Activated CD4-positive, alpha-beta memory T cell treated with anti-CD3 and anti-CD28 coated beads, Interleukin-2, amount 10 ng/mL, durations not matched to agents 7 days and 5 days (primary cell): ENCODE data around the gene RAB9B. TPM values are rescaled to one million over a fixed set of nuclear protein-coding genes. Genes with fewer than 3 reads are reported as not detected.

Experiments
- CTCF ChIA-PET: fragments of 350-600 bp; sonication (Branson Sonifier 250); formaldehyde crosslinking; loops from one replicate; lab custom pipeline; 2021; ENCODE audit warnings: antibody characterized with exemption, inconsistent platforms; lab: Charles Lee
- POLR2A ChIA-PET: fragments of 350-600 bp; sonication (Branson Sonifier 250); formaldehyde crosslinking; loops from one replicate; lab custom pipeline; 2021; ENCODE audit warnings: antibody characterized with exemption; lab: Charles Lee
- DNase-seq: peaks from one replicate; pipeline ENCODE4 v3.0.0-alpha.2; 2020
- H3K27ac Mint-ChIP-seq: one replicate; pipeline ENCODE4 v1.8.0; 2021; ENCODE audit warnings: mild to moderate bottlenecking, mixed read lengths
- H3K27me3 Mint-ChIP-seq: one replicate; pipeline ENCODE4 v1.8.0; 2021; ENCODE audit warnings: mixed read lengths
- H3K36me3 Mint-ChIP-seq: one replicate; pipeline ENCODE4 v1.8.0; 2021; ENCODE audit warnings: low read depth, mixed read lengths
- H3K4me1 Mint-ChIP-seq: one replicate; pipeline ENCODE4 v1.8.0; 2021; ENCODE audit warnings: mixed read lengths
- H3K4me3 Mint-ChIP-seq: one replicate; pipeline ENCODE4 v1.8.0; 2021; ENCODE audit warnings: mild to moderate bottlenecking, mixed read lengths
- H3K9me3 Mint-ChIP-seq: one replicate; pipeline ENCODE4 v1.8.0; 2021; ENCODE audit warnings: mixed read lengths
- total RNA-seq, 2 experiments: library from RNA; stranded (reverse); gene quantifications; one replicate each; pipeline ENCODE4 v1.2.3, GENCODE V29; 2021

Gene RAB9B
- total RNA-seq, 2 experiments from 2014 or later = 0.35 to 0.45 TPM

DNA sequence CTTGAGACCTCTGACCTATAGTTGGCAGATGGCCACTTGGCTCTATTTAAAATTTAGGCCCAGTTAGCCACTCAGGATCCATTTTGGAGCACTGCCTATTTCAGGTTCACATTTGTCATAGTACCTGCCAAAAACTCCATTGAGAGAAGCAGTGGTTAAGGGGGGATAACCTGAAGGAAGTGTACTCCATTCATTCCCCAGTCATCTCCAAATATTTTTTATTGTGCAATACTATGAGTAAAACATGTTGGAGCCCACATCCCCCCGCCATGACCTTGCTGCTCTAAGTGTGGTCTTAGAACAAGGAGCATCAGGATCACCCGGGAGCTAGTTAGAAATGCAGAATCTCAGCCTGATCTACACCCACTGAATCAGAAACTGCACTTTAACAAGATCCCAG, 34.4 kb downstream of the RAB9B start:
- ChIA-PET CTCF (no interaction called here), POLR2A (no interaction called here)
- Mint-ChIP-seq H3K27me3 (peaks cover 3% of the 10 kb centered on the region), H3K4me3 (no peak overlapping the region), H3K27ac (no peak overlapping the region), H3K4me1 (peaks cover 9% of the 10 kb centered on the region), H3K36me3 (no peaks in the 10 kb centered on the region), H3K9me3 (no peaks in the 10 kb centered on the region)
- no peak for DNase-seq

GRCh38 chrX:103794119-103794518, 37.9 kb downstream of the RAB9B start:
- H3K36me3 Mint-ChIP-seq = no peaks in the 10 kb centered on the region
- peaks cover 3% of the 10 kb centered on the region for H3K4me1 Mint-ChIP-seq
- no peak overlapping the region for H3K4me3 Mint-ChIP-seq
- ChIA-PET CTCF (no interaction called here), POLR2A (no interaction called here)
- no peak for DNase-seq
- H3K27ac Mint-ChIP-seq = no peak overlapping the region
- H3K9me3 Mint-ChIP-seq = no peaks in the 10 kb centered on the region
- H3K27me3 Mint-ChIP-seq = peaks cover 6% of the 10 kb centered on the region

DNA sequence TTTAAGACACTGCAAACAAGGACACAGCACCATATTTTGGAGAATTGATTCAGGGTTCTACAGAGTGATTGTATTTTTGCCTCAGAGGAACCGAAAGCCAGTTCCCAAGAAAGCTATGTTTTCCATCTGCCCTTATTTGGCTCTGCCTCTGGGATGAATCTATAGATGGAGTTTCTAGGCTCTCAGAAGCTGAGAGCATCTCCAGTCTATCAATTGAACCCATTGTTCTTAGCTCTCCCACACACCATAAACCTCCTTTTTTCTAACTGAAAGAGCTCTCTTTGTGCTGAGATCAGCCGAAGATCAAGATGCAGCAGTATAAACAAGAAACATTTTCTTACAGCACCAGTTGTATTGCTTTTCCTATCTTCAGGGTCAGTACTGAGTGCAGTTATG, 38.5 kb downstream of the RAB9B start:
- H3K27ac Mint-ChIP-seq = no peak overlapping the region
- peaks cover 3% of the 10 kb centered on the region for H3K4me1 Mint-ChIP-seq
- CTCF ChIA-PET = no interaction called here
- H3K9me3 Mint-ChIP-seq = no peaks in the 10 kb centered on the region
- DNase-seq = no peak
- no peak overlapping the region for H3K4me3 Mint-ChIP-seq
- H3K27me3 Mint-ChIP-seq = peaks cover 8% of the 10 kb centered on the region
- POLR2A ChIA-PET = no interaction called here
- H3K36me3 Mint-ChIP-seq = no peaks in the 10 kb centered on the region

DNA sequence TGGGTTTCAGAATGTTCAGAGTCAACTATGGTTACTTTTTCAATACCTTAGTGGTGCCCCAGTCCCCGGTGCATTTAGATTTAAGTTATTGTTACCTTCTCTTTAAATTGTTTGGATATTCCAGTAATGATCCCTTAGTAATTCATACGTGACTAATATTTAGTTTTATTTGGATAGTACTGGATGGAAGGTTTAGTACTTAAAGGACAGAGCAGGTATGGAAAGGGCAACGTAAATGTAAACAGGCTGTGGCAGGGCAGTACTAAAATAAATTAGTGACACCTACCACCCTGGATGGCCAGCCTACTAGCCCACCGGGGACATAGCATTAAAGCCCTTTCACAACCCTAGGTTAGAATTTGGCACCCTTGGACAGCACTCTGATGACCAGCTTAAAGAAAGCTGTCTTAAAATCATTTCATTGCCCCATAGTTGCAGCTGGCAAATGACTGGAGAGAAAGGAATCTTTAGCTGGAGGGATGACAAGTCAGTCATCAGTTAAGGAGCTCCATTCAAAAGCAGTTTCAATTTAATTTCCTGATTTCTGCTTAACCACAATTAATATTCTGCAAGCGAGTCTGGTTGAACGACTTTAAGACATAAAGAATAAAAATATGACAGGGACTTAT, 39.0 kb downstream of the RAB9B start:
- no peaks in the 10 kb centered on the region for H3K36me3 Mint-ChIP-seq
- ChIA-PET POLR2A (no interaction called here), CTCF (no interaction called here)
- peaks cover 3% of the 10 kb centered on the region for H3K4me1 Mint-ChIP-seq
- no peaks in the 10 kb centered on the region for H3K9me3 Mint-ChIP-seq
- H3K27me3 Mint-ChIP-seq = peaks cover 8% of the 10 kb centered on the region
- no peak overlapping the region for H3K4me3 Mint-ChIP-seq
- H3K27ac Mint-ChIP-seq = no peak overlapping the region
- no peak for DNase-seq

- H3K4me1 Mint-ChIP-seq = peaks cover 3% of the 10 kb centered on the region
- ChIA-PET CTCF (no interaction called here), POLR2A (no interaction called here)
- no peak overlapping the region for H3K27ac Mint-ChIP-seq
- H3K9me3 Mint-ChIP-seq = no peaks in the 10 kb centered on the region
- H3K27me3 Mint-ChIP-seq = peaks cover 8% of the 10 kb centered on the region
- no peaks in the 10 kb centered on the region for H3K36me3 Mint-ChIP-seq
- no peak overlapping the region for H3K4me3 Mint-ChIP-seq
- no peak for DNase-seq
These were observed 40.1 kb downstream of the RAB9B start for GRCh38 chrX:103791826-103792485.

DNA sequence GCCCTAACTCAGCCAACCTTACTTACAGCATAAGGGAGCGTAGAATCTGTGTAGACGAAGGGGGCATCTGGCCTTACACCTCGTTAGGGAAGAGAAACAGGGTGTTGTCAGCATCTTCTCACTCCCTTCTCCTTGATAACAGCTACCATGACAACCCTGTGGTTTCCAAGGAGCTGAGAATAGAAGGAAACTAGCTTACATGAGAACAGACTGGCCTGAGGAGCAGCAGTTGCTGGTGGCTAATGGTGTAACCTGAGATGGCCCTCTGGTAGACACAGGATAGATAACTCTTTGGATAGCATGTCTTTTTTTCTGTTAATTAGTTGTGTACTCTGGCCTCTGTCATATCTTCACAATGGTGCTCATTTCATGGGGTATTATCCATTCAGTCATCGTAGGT, 40.8 kb downstream of the RAB9B start:
- DNase-seq = no peak
- POLR2A ChIA-PET = no interaction called here
- Mint-ChIP-seq H3K9me3 (no peaks in the 10 kb centered on the region), H3K36me3 (no peaks in the 10 kb centered on the region), H3K4me3 (no peak overlapping the region), H3K4me1 (peaks cover 3% of the 10 kb centered on the region), H3K27ac (no peak overlapping the region), H3K27me3 (peaks cover 8% of the 10 kb centered on the region)
- CTCF ChIA-PET = no interaction called here

- Mint-ChIP-seq H3K4me1 (peaks cover 3% of the 10 kb centered on the region), H3K27me3 (peaks cover 8% of the 10 kb centered on the region), H3K4me3 (no peak overlapping the region), H3K36me3 (no peaks in the 10 kb centered on the region), H3K27ac (no peak overlapping the region), H3K9me3 (no peaks in the 10 kb centered on the region)
- ChIA-PET CTCF (no interaction called here), POLR2A (no interaction called here)
- no peak for DNase-seq
These were observed 43.1 kb downstream of the RAB9B start for GRCh38 chrX:103789004-103789403.

DNA sequence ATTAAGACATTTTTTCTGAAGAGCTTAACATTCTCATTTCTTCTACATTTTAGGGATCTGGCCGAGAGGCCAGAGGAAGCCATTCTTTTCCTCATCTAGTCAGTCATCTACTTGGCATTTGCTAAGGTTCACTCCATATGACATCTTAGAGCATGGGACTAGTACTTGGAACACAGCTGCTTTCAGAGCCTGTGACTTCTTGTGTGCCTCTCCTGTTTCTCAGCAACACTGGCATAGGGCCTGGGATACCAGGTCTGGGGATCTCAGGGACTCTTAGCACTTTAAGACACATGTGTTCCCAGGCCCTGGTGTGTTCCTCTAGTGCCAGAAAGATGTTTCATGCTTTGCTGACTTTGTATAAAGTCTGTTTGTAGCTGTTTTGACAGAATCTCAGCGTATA, 48.1 kb downstream of the RAB9B start:
- ChIA-PET POLR2A (no interaction called here), CTCF (no interaction called here)
- Mint-ChIP-seq H3K27ac (no peak overlapping the region), H3K9me3 (no peaks in the 10 kb centered on the region), H3K36me3 (no peaks in the 10 kb centered on the region), H3K4me1 (peaks cover 7% of the 10 kb centered on the region), H3K27me3 (peaks cover under 1% of the 10 kb centered on the region), H3K4me3 (no peak overlapping the region)
- no peak for DNase-seq

- Mint-ChIP-seq H3K4me1 (peaks cover 7% of the 10 kb centered on the region), H3K36me3 (no peaks in the 10 kb centered on the region), H3K9me3 (no peaks in the 10 kb centered on the region), H3K27me3 (no peaks in the 10 kb centered on the region), H3K27ac (no peak overlapping the region), H3K4me3 (no peak overlapping the region)
- DNase-seq = no peak
- POLR2A ChIA-PET = no interaction called here
- CTCF ChIA-PET = no interaction called here
These were observed 48.9 kb downstream of the RAB9B start for GRCh38 chrX:103783196-103783595.

DNA sequence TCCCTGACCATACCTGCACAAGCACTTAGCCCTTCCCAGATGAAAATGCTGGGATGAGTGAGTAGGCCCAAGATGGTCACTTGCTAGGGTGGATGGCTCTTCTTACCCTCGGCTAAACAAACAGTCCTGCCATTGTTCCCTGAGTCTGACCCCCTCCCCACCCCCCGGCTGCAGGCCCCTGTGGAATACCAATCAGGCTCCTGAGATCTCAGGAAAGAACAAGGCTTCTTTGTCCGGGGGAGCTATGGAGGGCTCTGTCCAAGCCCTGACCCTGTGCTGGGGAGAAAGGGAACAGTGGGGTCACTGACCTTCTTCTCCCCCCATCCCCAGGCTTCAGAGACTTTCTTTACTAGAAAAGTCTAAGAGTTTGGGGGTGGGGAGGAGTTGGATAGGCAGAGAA, 49.4 kb downstream of the RAB9B start:
- H3K27ac Mint-ChIP-seq = no peak overlapping the region
- no peak overlapping the region for H3K4me3 Mint-ChIP-seq
- H3K9me3 Mint-ChIP-seq = no peaks in the 10 kb centered on the region
- DNase-seq = no peak
- H3K27me3 Mint-ChIP-seq = no peaks in the 10 kb centered on the region
- no peaks in the 10 kb centered on the region for H3K36me3 Mint-ChIP-seq
- POLR2A ChIA-PET = no interaction called here
- CTCF ChIA-PET = no interaction called here
- H3K4me1 Mint-ChIP-seq = peaks cover 7% of the 10 kb centered on the region

GRCh38 chrX:103781706-103782105, 50.4 kb downstream of the RAB9B start:
- ChIA-PET POLR2A (no interaction called here), CTCF (no interaction called here)
- Mint-ChIP-seq H3K9me3 (no peaks in the 10 kb centered on the region), H3K36me3 (no peaks in the 10 kb centered on the region), H3K27ac (no peak overlapping the region), H3K27me3 (no peaks in the 10 kb centered on the region), H3K4me3 (no peak overlapping the region), H3K4me1 (peaks cover 7% of the 10 kb centered on the region)
- DNase-seq = no peak

DNA sequence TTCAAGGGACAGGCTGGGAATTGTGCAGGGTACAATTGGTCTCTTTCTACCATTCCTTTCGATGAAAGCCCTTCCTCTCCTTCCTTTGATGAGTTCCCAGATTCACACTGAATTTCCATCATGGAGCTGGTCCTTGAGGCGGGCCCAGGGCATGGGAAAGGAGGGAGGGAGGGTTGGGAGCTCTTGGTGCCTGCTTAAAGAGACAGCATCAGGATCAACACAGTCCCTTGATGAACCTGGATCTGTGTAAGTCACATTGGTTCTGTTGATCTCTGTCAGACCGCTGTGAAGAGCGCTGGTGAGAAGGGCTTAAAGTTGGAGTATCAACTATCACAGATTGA, 51.0 kb downstream of the RAB9B start:
- H3K27ac Mint-ChIP-seq = no peak overlapping the region
- peaks cover 7% of the 10 kb centered on the region for H3K4me1 Mint-ChIP-seq
- CTCF ChIA-PET = no interaction called here
- no peaks in the 10 kb centered on the region for H3K9me3 Mint-ChIP-seq
- H3K36me3 Mint-ChIP-seq = no peaks in the 10 kb centered on the region
- H3K27me3 Mint-ChIP-seq = no peaks in the 10 kb centered on the region
- no peak for DNase-seq
- POLR2A ChIA-PET = no interaction called here
- H3K4me3 Mint-ChIP-seq = no peak overlapping the region

GRCh38 chrX:103780336-103781061, 51.6 kb downstream of the RAB9B start:
- no peaks in the 10 kb centered on the region for H3K36me3 Mint-ChIP-seq
- no peak overlapping the region for H3K4me3 Mint-ChIP-seq
- POLR2A ChIA-PET = no interaction called here
- no peaks in the 10 kb centered on the region for H3K27me3 Mint-ChIP-seq
- no peak for DNase-seq
- H3K27ac Mint-ChIP-seq = no peak overlapping the region
- H3K4me1 Mint-ChIP-seq = peaks cover 7% of the 10 kb centered on the region
- CTCF ChIA-PET = no interaction called here
- H3K9me3 Mint-ChIP-seq = no peaks in the 10 kb centered on the region
